Measurements from ENCODE around the gene MMP15.

GRCh38 chr16:58062821-58063220 is 37.3 kb downstream of the MMP15 start:
- TF ChIP-seq, protein P1, sequence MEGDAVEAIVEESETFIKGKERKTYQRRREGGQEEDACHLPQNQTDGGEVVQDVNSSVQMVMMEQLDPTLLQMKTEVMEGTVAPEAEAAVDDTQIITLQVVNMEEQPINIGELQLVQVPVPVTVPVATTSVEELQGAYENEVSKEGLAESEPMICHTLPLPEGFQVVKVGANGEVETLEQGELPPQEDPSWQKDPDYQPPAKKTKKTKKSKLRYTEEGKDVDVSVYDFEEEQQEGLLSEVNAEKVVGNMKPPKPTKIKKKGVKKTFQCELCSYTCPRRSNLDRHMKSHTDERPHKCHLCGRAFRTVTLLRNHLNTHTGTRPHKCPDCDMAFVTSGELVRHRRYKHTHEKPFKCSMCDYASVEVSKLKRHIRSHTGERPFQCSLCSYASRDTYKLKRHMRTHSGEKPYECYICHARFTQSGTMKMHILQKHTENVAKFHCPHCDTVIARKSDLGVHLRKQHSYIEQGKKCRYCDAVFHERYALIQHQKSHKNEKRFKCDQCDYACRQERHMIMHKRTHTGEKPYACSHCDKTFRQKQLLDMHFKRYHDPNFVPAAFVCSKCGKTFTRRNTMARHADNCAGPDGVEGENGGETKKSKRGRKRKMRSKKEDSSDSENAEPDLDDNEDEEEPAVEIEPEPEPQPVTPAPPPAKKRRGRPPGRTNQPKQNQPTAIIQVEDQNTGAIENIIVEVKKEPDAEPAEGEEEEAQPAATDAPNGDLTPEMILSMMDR (IDR thresholded peaks at IDR 0.05; ENCODE audit: low read depth, low read length, missing input control): no peak
- TF ChIP-seq REST (IDR thresholded peaks at IDR 0.05): no peak
- TF ChIP-seq MAX (IDR thresholded peaks at IDR 0.05): no peak
- TF ChIP-seq, protein P2, sequence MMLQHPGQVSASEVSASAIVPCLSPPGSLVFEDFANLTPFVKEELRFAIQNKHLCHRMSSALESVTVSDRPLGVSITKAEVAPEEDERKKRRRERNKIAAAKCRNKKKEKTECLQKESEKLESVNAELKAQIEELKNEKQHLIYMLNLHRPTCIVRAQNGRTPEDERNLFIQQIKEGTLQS (IDR thresholded peaks at IDR 0.05): no peak
- no peak for TF ChIP-seq RAD21 (IDR thresholded peaks at IDR 0.05)
- no peak for TF ChIP-seq HNF4A (conservative IDR thresholded peaks at IDR 0.05)
- TF ChIP-seq, protein P3, sequence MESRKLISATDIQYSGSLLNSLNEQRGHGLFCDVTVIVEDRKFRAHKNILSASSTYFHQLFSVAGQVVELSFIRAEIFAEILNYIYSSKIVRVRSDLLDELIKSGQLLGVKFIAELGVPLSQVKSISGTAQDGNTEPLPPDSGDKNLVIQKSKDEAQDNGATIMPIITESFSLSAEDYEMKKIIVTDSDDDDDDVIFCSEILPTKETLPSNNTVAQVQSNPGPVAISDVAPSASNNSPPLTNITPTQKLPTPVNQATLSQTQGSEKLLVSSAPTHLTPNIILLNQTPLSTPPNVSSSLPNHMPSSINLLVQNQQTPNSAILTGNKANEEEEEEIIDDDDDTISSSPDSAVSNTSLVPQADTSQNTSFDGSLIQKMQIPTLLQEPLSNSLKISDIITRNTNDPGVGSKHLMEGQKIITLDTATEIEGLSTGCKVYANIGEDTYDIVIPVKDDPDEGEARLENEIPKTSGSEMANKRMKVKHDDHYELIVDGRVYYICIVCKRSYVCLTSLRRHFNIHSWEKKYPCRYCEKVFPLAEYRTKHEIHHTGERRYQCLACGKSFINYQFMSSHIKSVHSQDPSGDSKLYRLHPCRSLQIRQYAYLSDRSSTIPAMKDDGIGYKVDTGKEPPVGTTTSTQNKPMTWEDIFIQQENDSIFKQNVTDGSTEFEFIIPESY (IDR thresholded peaks at IDR 0.05): no peak

Measured in liver (tissue), 3 donors.